Astrocyte of the hippocampus (primary cell): ENCODE measurements around the gene LYL1.
A peak's percentile ranks its signal among the peaks of the same experiment; 100 is the strongest.

Source experiments
- DNase-seq: peaks from one replicate; pipeline ENCODE4 v3.0.0; 2011; ENCODE audit warnings: low read depth, low spot score

LYL1 gene

GRCh38 chr19:13104848-13105711 is 2.4 kb upstream of the LYL1 start:
- DNase-seq, result no peak

GRCh38 chr19:13104360-13104847 is 1.7 kb upstream of the LYL1 start:
- no peak for DNase-seq

GRCh38 chr19:13103581-13104359 is 1.1 kb upstream of the LYL1 start:
- no peak for DNase-seq

- DNase-seq, result no peak
Observed at GRCh38 chr19:13102416-13102665, 317 bp downstream of the LYL1 start.

- DNase-seq, result no peak
Observed at GRCh38 chr19:13101590-13102415, 855 bp downstream of the LYL1 start.

GRCh38 chr19:13100841-13101589 is 1.6 kb downstream of the LYL1 start:
- DNase-seq, result no peak

- peak; percentile 58 for DNase-seq
Observed at GRCh38 chr19:13100031-13100588, 2.5 kb downstream of the LYL1 start.

GRCh38 chr19:13099073-13099999 is 3.3 kb downstream of the LYL1 start:
- DNase-seq, result no peak

GRCh38 chr19:13098277-13099072 is 4.2 kb downstream of the LYL1 start:
- peak; percentile 71 for DNase-seq

- DNase-seq, result no peak
Observed at GRCh38 chr19:13097463-13098258, 5.0 kb downstream of the LYL1 start.

- no peak for DNase-seq
Observed at GRCh38 chr19:13097033-13097462, 5.6 kb downstream of the LYL1 start.

GRCh38 chr19:13095934-13096927 is 6.4 kb downstream of the LYL1 start:
- DNase-seq, result no peak

- DNase-seq, result no peak
Observed at GRCh38 chr19:13095393-13095784, 7.3 kb downstream of the LYL1 start.

- no peak for DNase-seq
Observed at GRCh38 chr19:13094771-13095392, 7.8 kb downstream of the LYL1 start.

- DNase-seq, result no peak
Observed at GRCh38 chr19:13094106-13094504, 8.6 kb downstream of the LYL1 start.

- DNase-seq, result peak; percentile 92
Observed at GRCh38 chr19:13093407-13094105, 9.1 kb downstream of the LYL1 start.
